ENCODE results near the gene TMEM225.

- TF ChIP-seq, protein P1, sequence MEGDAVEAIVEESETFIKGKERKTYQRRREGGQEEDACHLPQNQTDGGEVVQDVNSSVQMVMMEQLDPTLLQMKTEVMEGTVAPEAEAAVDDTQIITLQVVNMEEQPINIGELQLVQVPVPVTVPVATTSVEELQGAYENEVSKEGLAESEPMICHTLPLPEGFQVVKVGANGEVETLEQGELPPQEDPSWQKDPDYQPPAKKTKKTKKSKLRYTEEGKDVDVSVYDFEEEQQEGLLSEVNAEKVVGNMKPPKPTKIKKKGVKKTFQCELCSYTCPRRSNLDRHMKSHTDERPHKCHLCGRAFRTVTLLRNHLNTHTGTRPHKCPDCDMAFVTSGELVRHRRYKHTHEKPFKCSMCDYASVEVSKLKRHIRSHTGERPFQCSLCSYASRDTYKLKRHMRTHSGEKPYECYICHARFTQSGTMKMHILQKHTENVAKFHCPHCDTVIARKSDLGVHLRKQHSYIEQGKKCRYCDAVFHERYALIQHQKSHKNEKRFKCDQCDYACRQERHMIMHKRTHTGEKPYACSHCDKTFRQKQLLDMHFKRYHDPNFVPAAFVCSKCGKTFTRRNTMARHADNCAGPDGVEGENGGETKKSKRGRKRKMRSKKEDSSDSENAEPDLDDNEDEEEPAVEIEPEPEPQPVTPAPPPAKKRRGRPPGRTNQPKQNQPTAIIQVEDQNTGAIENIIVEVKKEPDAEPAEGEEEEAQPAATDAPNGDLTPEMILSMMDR (IDR thresholded peaks at IDR 0.05): no peak
- no peak for TF ChIP-seq POLR2AphosphoS5 (IDR thresholded peaks at IDR 0.05)
- TF ChIP-seq POLR2A (IDR thresholded peaks at IDR 0.05): no peak
Observed at GRCh38 chr11:123833095-123833494, 52.4 kb downstream of the TMEM225 start.

Data from prostate gland (tissue), 2 donors.